ENCODE results near the gene SSRP1. TPM values are rescaled to one million over a fixed set of nuclear protein-coding genes. Genes with fewer than 3 reads are reported as not detected.

The SSRP1 gene
- polyA plus RNA-seq, 1 donor = 94.7 TPM

DNA sequence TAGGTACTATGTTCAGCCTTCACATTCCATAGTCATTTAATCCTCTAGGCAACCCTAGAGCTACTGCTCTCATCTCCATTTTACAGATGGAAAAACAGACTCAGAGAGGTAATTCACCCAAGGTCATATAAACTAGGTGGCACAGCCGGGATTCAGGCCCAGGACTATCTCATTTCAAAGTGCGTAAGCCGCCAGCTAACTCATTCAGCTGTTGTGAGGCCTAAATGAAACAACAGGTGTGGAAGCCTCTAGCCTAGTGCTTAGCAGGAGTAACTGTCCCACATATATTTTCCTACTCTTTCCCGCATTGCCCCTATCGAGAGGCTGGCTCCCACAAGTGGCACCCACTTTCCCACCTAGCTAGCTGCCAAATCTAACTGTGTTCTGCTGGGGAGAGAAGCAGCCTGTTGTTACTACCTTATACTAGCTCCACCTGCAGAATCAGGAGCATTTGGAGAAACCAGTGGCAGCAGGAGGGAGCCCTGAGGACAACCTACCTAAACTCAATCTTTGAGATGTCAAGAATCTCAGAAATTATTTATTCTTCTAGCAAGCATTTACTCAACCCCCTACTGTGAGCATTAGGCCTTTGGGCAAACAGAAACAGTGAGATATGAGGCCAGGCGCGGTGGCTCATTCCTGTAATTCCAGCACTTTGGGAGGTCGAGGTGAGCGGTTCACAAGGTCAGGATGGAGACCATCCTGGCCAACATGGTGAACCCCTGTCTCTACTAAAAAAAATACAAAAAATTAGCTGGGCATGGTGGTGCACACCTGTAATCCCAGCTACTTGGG lies 24.4 kb upstream of the SSRP1 start:
- Histone ChIP-seq H3K4me3 (ENCODE audit: low read length) (no peak overlapping the region), H3K27me3 (ENCODE audit: control insufficient read depth, insufficient read depth, low read length) (peaks cover 10% of the 10 kb centered on the region), H3K4me1 (ENCODE audit: control insufficient read depth, insufficient read depth, low read length) (no peaks in the 10 kb centered on the region), H3K27ac (ENCODE audit: low read length) (no peak overlapping the region), H3K9me3 (ENCODE audit: control insufficient read depth, low read depth, low read length) (no peaks in the 10 kb centered on the region), H3K36me3 (ENCODE audit: control insufficient read depth, insufficient read depth, low read length) (no peaks in the 10 kb centered on the region)
- WGBS (ENCODE audit: insufficient coverage, low lambda C conversion rate) = no CpG with 5 or more reads among the region's 9 CpGs
- DNase-seq = no peak

DNA sequence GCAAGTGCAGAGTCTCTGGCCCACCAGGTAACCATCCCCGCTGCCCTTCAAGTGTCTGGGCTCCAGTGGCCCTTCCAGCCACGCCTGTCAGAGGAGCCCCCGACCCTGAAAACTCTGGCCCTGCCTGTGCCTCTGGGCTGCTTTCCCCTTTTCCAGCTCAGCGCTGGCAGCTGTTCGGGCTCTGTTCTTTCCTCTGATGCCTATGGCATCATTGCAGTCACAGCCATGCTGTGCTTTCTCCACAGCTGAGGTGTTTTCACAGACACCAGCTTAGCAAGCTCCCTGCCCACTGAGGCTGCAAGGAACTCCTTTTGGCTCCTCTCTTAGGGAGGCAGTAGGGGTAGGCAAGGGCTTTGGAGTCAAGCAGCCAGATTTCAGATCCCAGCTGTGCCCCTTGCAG lies 23.7 kb upstream of the SSRP1 start:
- Histone ChIP-seq H3K9me3 (ENCODE audit: control insufficient read depth, low read depth, low read length) (no peaks in the 10 kb centered on the region), H3K27me3 (ENCODE audit: control insufficient read depth, insufficient read depth, low read length) (peaks cover 10% of the 10 kb centered on the region), H3K4me3 (ENCODE audit: low read length) (no peak overlapping the region), H3K27ac (ENCODE audit: low read length) (no peak overlapping the region), H3K36me3 (ENCODE audit: control insufficient read depth, insufficient read depth, low read length) (no peaks in the 10 kb centered on the region), H3K4me1 (ENCODE audit: control insufficient read depth, insufficient read depth, low read length) (no peaks in the 10 kb centered on the region)
- no peak for DNase-seq
- no CpG with 5 or more reads among the region's 5 CpGs for WGBS (ENCODE audit: insufficient coverage, low lambda C conversion rate)

DNA sequence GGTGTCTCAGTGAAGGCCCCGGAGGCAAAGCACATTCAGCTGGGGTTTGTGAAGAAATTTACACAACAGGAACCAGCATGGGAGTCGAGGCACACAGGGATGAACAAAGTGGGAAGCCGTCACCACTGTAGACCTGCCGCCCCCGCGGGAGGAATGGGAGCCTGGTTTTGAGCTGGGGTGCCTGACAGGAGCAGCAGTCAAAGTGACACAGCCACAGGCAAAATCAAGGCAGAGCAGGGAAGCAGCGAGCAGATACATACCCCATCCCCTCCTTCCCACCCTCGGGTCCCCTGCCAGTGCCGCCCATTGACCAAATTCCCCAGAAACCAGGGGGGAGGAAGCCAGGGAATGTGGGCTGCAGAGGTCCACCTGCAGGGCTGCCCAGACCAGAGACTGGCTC lies 23.3 kb upstream of the SSRP1 start:
- H3K27ac ChIP-seq (ENCODE audit: low read length) = no peak overlapping the region
- no peaks in the 10 kb centered on the region for H3K9me3 ChIP-seq (ENCODE audit: control insufficient read depth, low read depth, low read length)
- H3K27me3 ChIP-seq (ENCODE audit: control insufficient read depth, insufficient read depth, low read length) = peaks cover 8% of the 10 kb centered on the region
- DNase-seq = no peak
- H3K4me1 ChIP-seq (ENCODE audit: control insufficient read depth, insufficient read depth, low read length) = no peaks in the 10 kb centered on the region
- no peak overlapping the region for H3K4me3 ChIP-seq (ENCODE audit: low read length)
- H3K36me3 ChIP-seq (ENCODE audit: control insufficient read depth, insufficient read depth, low read length) = no peaks in the 10 kb centered on the region
- WGBS (ENCODE audit: insufficient coverage, low lambda C conversion rate) = no CpG with 5 or more reads among the region's 9 CpGs

DNA sequence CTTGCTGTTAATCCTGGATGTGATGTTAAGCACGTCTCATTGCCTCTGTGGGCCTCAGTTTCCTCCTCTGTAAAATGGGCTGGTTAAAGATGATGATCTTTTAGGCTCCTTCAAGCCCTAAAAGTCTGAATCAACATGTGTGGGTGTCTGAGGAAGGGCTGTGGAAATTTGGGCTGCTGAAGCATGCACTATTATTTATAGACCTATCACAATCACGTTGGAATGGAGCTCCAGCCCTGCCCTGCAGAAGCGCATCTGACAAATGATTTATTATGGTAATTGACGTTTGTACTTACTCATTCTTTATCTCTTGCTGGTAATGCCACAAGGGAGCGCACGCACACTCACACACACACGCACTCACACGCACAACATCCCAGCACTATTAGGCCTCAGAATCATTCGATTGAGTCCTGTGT lies 22.9 kb upstream of the SSRP1 start:
- H3K4me1 ChIP-seq (ENCODE audit: control insufficient read depth, insufficient read depth, low read length) = no peaks in the 10 kb centered on the region
- H3K9me3 ChIP-seq (ENCODE audit: control insufficient read depth, low read depth, low read length) = no peaks in the 10 kb centered on the region
- H3K4me3 ChIP-seq (ENCODE audit: low read length) = no peak overlapping the region
- H3K27me3 ChIP-seq (ENCODE audit: control insufficient read depth, insufficient read depth, low read length) = peaks cover 6% of the 10 kb centered on the region
- no peaks in the 10 kb centered on the region for H3K36me3 ChIP-seq (ENCODE audit: control insufficient read depth, insufficient read depth, low read length)
- H3K27ac ChIP-seq (ENCODE audit: low read length) = no peak overlapping the region
- peak in 1 of 2 donors; percentile 30 for DNase-seq
- WGBS (ENCODE audit: insufficient coverage, low lambda C conversion rate) = no CpG with 5 or more reads among the region's 9 CpGs

DNA sequence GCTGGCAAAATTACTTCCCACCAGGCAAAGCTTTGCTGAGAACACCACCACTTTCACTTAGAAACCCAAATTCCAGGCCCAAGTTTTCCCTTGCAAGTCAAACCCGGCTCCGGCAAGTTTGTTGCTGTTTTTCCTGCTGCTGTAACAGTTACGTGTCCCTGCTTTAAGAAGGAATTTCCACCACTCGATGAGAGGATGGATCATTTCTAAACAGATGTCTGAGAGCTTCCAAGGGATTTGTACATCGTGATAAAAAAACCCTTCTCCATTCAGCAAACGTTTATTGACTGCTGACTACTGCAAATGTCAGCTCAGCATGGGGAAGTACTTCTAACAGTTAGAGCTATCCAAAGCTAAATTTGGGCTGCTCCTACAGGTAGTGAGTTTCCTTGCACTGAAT lies 22.2 kb upstream of the SSRP1 start:
- Histone ChIP-seq H3K9me3 (ENCODE audit: control insufficient read depth, low read depth, low read length) (no peaks in the 10 kb centered on the region), H3K4me3 (ENCODE audit: low read length) (no peak overlapping the region), H3K27me3 (ENCODE audit: control insufficient read depth, insufficient read depth, low read length) (peaks cover 2% of the 10 kb centered on the region), H3K36me3 (ENCODE audit: control insufficient read depth, insufficient read depth, low read length) (no peaks in the 10 kb centered on the region), H3K4me1 (ENCODE audit: control insufficient read depth, insufficient read depth, low read length) (no peaks in the 10 kb centered on the region), H3K27ac (ENCODE audit: low read length) (no peak overlapping the region)
- WGBS (ENCODE audit: insufficient coverage, low lambda C conversion rate) = no CpG with 5 or more reads among the region's 6 CpGs
- DNase-seq = no peak

DNA sequence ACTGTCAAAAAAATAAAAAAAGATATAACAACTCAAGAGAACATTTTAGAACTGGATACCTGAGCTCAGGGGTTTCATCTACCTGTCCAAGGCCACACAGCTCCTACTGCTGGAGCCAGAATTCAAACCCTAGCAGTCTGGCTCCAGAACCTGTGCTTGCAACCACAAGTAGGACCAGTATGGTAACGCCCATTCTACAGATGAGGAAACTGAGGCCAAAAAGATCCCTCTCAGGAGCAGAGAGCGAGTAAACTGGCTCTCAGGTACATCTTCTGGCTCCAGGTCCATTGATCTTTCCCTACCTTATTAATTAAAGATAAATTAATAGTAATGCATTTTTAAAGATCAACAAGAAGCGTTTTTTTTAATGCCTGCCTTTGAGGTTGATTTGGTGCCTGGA lies 21.6 kb upstream of the SSRP1 start:
- H3K9me3 ChIP-seq (ENCODE audit: control insufficient read depth, low read depth, low read length) = no peaks in the 10 kb centered on the region
- no peak for DNase-seq
- H3K4me3 ChIP-seq (ENCODE audit: low read length) = no peak overlapping the region
- H3K4me1 ChIP-seq (ENCODE audit: control insufficient read depth, insufficient read depth, low read length) = no peaks in the 10 kb centered on the region
- H3K27ac ChIP-seq (ENCODE audit: low read length) = no peak overlapping the region
- no CpG with 5 or more reads among the region's 3 CpGs for WGBS (ENCODE audit: insufficient coverage, low lambda C conversion rate)
- H3K36me3 ChIP-seq (ENCODE audit: control insufficient read depth, insufficient read depth, low read length) = no peaks in the 10 kb centered on the region
- H3K27me3 ChIP-seq (ENCODE audit: control insufficient read depth, insufficient read depth, low read length) = peaks cover 2% of the 10 kb centered on the region

DNA sequence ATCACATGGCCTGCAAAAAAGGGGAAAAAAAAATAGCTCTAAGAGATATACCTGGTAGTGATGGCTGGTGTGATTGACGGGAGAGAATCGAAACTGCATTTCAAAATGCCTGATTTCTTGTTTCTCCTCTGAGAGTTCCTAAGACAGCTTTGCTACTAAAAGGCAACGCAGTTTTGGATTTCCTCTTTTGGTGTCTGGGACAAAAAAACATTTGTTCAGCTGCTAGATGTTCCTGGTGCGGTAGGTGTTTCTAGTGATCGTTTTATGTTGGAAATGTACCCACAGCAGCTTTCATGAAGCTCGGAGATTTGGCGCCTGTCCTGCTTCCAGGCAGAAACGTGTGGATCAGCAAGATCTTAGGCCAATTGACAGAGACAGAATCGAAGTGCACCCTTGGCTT lies 20.6 kb upstream of the SSRP1 start:
- Histone ChIP-seq H3K4me3 (ENCODE audit: low read length) (no peak overlapping the region), H3K4me1 (ENCODE audit: control insufficient read depth, insufficient read depth, low read length) (no peaks in the 10 kb centered on the region), H3K27ac (ENCODE audit: low read length) (no peak overlapping the region), H3K36me3 (ENCODE audit: control insufficient read depth, insufficient read depth, low read length) (no peaks in the 10 kb centered on the region), H3K27me3 (ENCODE audit: control insufficient read depth, insufficient read depth, low read length) (no peaks in the 10 kb centered on the region), H3K9me3 (ENCODE audit: control insufficient read depth, low read depth, low read length) (no peaks in the 10 kb centered on the region)
- DNase-seq = no peak
- no CpG with 5 or more reads among the region's 9 CpGs for whole genome bisulfite sequencing (ENCODE audit: insufficient coverage, low lambda C conversion rate)

DNA sequence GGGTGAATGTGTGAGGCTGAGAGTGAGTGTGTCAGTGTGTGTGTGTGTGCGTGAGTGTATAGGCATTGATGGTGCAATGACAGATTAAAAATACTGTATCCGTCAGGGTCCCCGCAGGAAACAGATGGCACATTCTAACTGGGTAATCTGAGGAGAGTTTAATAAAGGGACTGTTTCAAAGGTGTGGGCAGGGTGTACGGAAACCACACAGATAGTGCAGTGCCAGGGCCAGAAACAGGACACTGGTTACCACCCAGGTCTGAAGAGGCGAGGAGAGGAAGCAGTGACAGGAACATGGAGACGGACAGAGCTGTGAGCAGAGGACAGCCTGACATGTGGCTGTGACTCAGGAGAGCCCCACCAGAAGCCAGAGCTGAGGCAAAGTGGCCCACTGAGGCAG lies 19.0 kb upstream of the SSRP1 start:
- Histone ChIP-seq H3K4me1 (ENCODE audit: control insufficient read depth, insufficient read depth, low read length) (no peaks in the 10 kb centered on the region), H3K9me3 (ENCODE audit: control insufficient read depth, low read depth, low read length) (no peaks in the 10 kb centered on the region), H3K27me3 (ENCODE audit: control insufficient read depth, insufficient read depth, low read length) (no peaks in the 10 kb centered on the region), H3K36me3 (ENCODE audit: control insufficient read depth, insufficient read depth, low read length) (no peaks in the 10 kb centered on the region), H3K27ac (ENCODE audit: low read length) (no peak overlapping the region), H3K4me3 (ENCODE audit: low read length) (no peak overlapping the region)
- DNase-seq = no peak
- WGBS (ENCODE audit: insufficient coverage, low lambda C conversion rate) = 75% methylated on average over 1 of the region's 6 CpGs

DNA sequence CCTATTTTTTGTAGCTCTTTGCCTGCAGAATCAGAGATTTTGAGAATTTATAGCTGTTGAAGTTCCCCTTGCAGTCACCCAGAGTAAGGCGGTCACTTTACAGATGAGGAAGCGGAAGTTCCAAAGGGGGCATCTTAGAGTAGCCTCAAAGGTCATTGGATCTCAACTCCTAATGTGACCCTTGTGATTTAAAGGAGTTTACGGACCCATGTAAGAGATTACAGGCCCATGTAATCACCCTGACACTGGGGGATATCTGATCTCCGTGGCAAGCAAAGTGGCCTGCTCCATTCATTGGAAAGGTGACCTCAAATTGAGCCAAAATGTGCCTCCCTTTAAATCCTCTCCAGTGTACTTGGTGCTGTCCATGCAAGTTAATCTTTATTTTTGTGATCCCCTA lies 18.2 kb upstream of the SSRP1 start:
- H3K9me3 ChIP-seq (ENCODE audit: control insufficient read depth, low read depth, low read length) = no peaks in the 10 kb centered on the region
- WGBS (ENCODE audit: insufficient coverage, low lambda C conversion rate) = no CpG with 5 or more reads among the region's 4 CpGs

DNA sequence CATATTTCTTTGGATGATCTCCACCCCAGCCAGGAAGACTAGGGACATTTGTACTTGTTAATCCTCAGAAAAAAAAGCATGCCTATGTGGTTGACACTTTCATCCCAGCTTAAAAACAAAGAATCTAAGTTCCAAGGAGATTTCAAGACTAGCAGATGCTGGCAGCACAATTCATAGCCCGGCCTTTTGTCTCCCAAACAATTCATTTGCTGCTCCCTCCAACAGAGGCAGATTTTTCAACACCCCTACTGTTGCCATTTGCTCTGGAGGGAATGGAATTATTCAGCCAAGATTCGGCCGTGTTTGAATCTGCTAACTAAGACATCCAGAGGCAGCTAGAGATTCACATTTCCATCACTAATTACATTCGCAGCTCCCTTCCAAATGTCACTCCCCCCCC lies 17.8 kb upstream of the SSRP1 start:
- Histone ChIP-seq H3K4me3 (ENCODE audit: low read length) (no peak overlapping the region), H3K9me3 (ENCODE audit: control insufficient read depth, low read depth, low read length) (no peaks in the 10 kb centered on the region), H3K4me1 (ENCODE audit: control insufficient read depth, insufficient read depth, low read length) (no peaks in the 10 kb centered on the region), H3K27ac (ENCODE audit: low read length) (no peak overlapping the region), H3K36me3 (ENCODE audit: control insufficient read depth, insufficient read depth, low read length) (no peaks in the 10 kb centered on the region), H3K27me3 (ENCODE audit: control insufficient read depth, insufficient read depth, low read length) (no peaks in the 10 kb centered on the region)
- no peak for DNase-seq
- WGBS (ENCODE audit: insufficient coverage, low lambda C conversion rate) = no CpG with 5 or more reads among the region's 4 CpGs

More for the DNA sequence above, 18.2 kb upstream of the SSRP1 start:
- Histone ChIP-seq H3K27me3 (ENCODE audit: control insufficient read depth, insufficient read depth, low read length) (no peaks in the 10 kb centered on the region), H3K4me1 (ENCODE audit: control insufficient read depth, insufficient read depth, low read length) (no peaks in the 10 kb centered on the region), H3K27ac (ENCODE audit: low read length) (no peak overlapping the region), H3K36me3 (ENCODE audit: control insufficient read depth, insufficient read depth, low read length) (no peaks in the 10 kb centered on the region), H3K4me3 (ENCODE audit: low read length) (no peak overlapping the region)
- no peak for DNase-seq

DNA sequence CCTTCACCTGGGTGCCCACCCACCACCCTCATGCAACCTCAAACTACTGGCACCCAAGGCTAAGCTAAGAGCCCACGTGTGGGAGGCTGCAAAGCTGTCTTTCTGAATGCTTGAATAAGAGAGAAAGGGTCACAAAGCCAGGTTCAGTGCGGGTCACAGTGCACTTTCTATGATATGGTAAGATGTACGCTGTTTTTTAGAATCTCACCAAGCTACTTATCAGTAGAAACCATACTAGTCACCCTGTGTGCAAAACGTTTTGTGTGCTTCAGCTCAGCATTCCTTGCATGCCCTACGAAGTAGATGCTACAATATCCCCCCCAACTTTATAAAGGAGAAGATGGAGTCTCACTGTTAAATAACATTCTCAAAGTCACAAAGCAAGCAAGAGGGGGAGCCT lies 17.3 kb upstream of the SSRP1 start:
- Histone ChIP-seq H3K4me3 (ENCODE audit: low read length) (no peak overlapping the region), H3K4me1 (ENCODE audit: control insufficient read depth, insufficient read depth, low read length) (no peaks in the 10 kb centered on the region), H3K27me3 (ENCODE audit: control insufficient read depth, insufficient read depth, low read length) (no peaks in the 10 kb centered on the region), H3K27ac (ENCODE audit: low read length) (no peak overlapping the region), H3K36me3 (ENCODE audit: control insufficient read depth, insufficient read depth, low read length) (no peaks in the 10 kb centered on the region), H3K9me3 (ENCODE audit: control insufficient read depth, low read depth, low read length) (no peaks in the 10 kb centered on the region)
- no CpG with 5 or more reads among the region's 5 CpGs for WGBS (ENCODE audit: insufficient coverage, low lambda C conversion rate)
- no peak for DNase-seq
